H1 (cell line): Measurements from ENCODE around the gene CYP4A22. TPM values are rescaled to one million over a fixed set of nuclear protein-coding genes. Genes with fewer than 3 reads are reported as not detected.

Experiments
- ATF2 ChIP-seq: IDR thresholded peaks from 2 replicates; pipeline ENCODE4 v1.6.1; 2012; ENCODE audit warnings: low read length, inconsistent platforms
- BACH1 ChIP-seq: IDR thresholded peaks from 2 replicates; pipeline ENCODE4 v1.6.1; 2012; ENCODE audit warnings: low read length, improper control_type of control experiment
- CTCF ChIP-seq, 3 experiments: IDR thresholded peaks; 1 replicate in 2 of 3; 2 replicates in 1 of 3; pipeline versions ENCODE4 v1.5.1 to v1.6.1; 2011; ENCODE audit warnings: low read length in 3 of 3, mild to moderate bottlenecking in 3 of 3, inconsistent platforms in 2 of 3, low read depth in 1 of 3, moderate library complexity in 1 of 3; ENCODE audit not compliant: insufficient read depth in 1 of 3; ENCODE audit errors: control extremely low read depth in 1 of 3
- EZH2 ChIP-seq: fragments of 200-600 bp; sonication (generic); IDR thresholded peaks from 2 replicates; pipeline ENCODE4 v1.7.1; 2012; ENCODE audit warnings: low read depth, mild to moderate bottlenecking, moderate library complexity, low read length, inconsistent platforms; ENCODE audit not compliant: severe bottlenecking
- HDAC2 ChIP-seq, 2 experiments: fragments of 300-600 bp in 1 of 2; sonication (generic) in 1 of 2; IDR thresholded peaks; 2 replicates each; pipeline ENCODE4 v1.6.1; 2011 to 2012; ENCODE audit warnings: low read depth in 2 of 2, low read length in 2 of 2, mild to moderate bottlenecking in 2 of 2, moderate library complexity in 2 of 2, borderline replicate concordance in 1 of 2, inconsistent platforms in 1 of 2
- HDAC6 ChIP-seq: IDR thresholded peaks from one replicate; pipeline ENCODE4 v1.7.1; 2012; ENCODE audit warnings: low read depth, mild to moderate bottlenecking, inconsistent platforms, low read length, moderate library complexity
- JUN ChIP-seq: IDR thresholded peaks from 2 replicates; pipeline ENCODE4 v1.6.1; 2011; ENCODE audit warnings: low read depth, mild to moderate bottlenecking, improper control_type of control experiment, low read length
- KDM4A ChIP-seq: IDR thresholded peaks from one replicate; pipeline ENCODE4 v1.7.1; 2012; ENCODE audit warnings: low read depth, mild to moderate bottlenecking, moderate library complexity, low read length, inconsistent platforms; ENCODE audit not compliant: severe bottlenecking
- KDM5A ChIP-seq: fragments of 200-600 bp; IDR thresholded peaks from 2 replicates; pipeline ENCODE4 v1.7.1; 2012; ENCODE audit warnings: mild to moderate bottlenecking, low read length, inconsistent platforms, mixed read lengths
- NRF1 ChIP-seq: IDR thresholded peaks from 2 replicates; pipeline ENCODE4 v1.6.1; 2011; ENCODE audit warnings: mild to moderate bottlenecking, low read depth, low read length, improper control_type of control experiment
- PHF8 ChIP-seq: fragments of 200-600 bp; sonication (generic); conservative IDR thresholded peaks from 2 replicates; pipeline ENCODE4 v1.7.1; 2012; ENCODE audit warnings: low read depth, mild to moderate bottlenecking, inconsistent platforms, low read length, moderate library complexity
- POLR2AphosphoS5 ChIP-seq: IDR thresholded peaks from 2 replicates; pipeline ENCODE4 v1.6.1; 2011; ENCODE audit warnings: low read depth, low read length
- POU5F1 ChIP-seq: IDR thresholded peaks from 2 replicates; pipeline ENCODE4 v1.6.1; 2011; ENCODE audit warnings: low read depth, mild to moderate bottlenecking, low read length, moderate library complexity
- RFX5 ChIP-seq: IDR thresholded peaks from 2 replicates; pipeline ENCODE4 v1.6.1; 2011; ENCODE audit warnings: low read depth, low read length, improper control_type of control experiment, borderline replicate concordance
- RNF2 ChIP-seq: fragments of 200-900, 300-1000 bp; sonication (generic); IDR thresholded peaks from 2 replicates; pipeline ENCODE4 v1.7.1; 2016; ENCODE audit warnings: borderline replicate concordance, low read depth, mild to moderate bottlenecking, antibody characterized with exemption, low read length; ENCODE audit not compliant: poor library complexity, severe bottlenecking; ENCODE audit errors: missing control alignments
- RXRA ChIP-seq: IDR thresholded peaks from 2 replicates; pipeline ENCODE4 v1.6.1; 2011; ENCODE audit warnings: low read depth, mild to moderate bottlenecking, low read length, moderate library complexity; ENCODE audit not compliant: insufficient read depth
- SIRT6 ChIP-seq: IDR thresholded peaks from one replicate; pipeline ENCODE4 v1.7.1; 2012; ENCODE audit warnings: low read length, inconsistent platforms
- SIX5 ChIP-seq: IDR thresholded peaks from 2 replicates; pipeline ENCODE4 v1.6.1; 2011; ENCODE audit warnings: mild to moderate bottlenecking, low read depth, low read length
- SP2 ChIP-seq: IDR thresholded peaks from 2 replicates; pipeline ENCODE4 v1.6.1; 2012; ENCODE audit warnings: mild to moderate bottlenecking, low read length, inconsistent platforms
- polyA plus RNA-seq, 7 experiments: library from polyadenylated mRNA; depleted of rRNA in 3 of 7; stranded (reverse) in 5 of 7; unstranded in 2 of 7; fragments of >200 nt in 5 of 7; fragments of 200-250 nt in 2 of 7; gene quantifications; 1 replicate in 5 of 7; 2 replicates in 1 of 7; 4 replicates in 1 of 7; pipeline versions ENCODE4 v1.2.1 to v1.2.3, GENCODE V29; 2011 to 2013; ENCODE audit warnings: missing spikeins in 2 of 7, mixed read lengths in 2 of 7
- total RNA-seq: library from RNA; stranded (reverse); fragmentation: NEBNext Ultra II Directional; extraction: Animal tissue kit (Norgen Biotek cat#: 25700); gene quantifications from 2 replicates; pipeline ENCODE4 v1.2.1, GENCODE V29; 2021

CYP4A22 gene
- total and polyA plus RNA-seq, 2 of the 8 experiments (the other 6 are each of a cell fraction or from before 2014, with no cell fraction given), result not detected

GRCh38 chr1:47192458-47193384 is 55.5 kb downstream of the CYP4A22 start (continued):
- peak; percentile 89 to 99 (median 95) for TF ChIP-seq CTCF (IDR thresholded peaks at IDR 0.05; ENCODE audit: control extremely low read depth in 1 of 3, insufficient read depth in 1 of 3, low read depth in 1 of 3, low read length in 3 of 3)
- no peak for TF ChIP-seq ATF2
- no peak for TF ChIP-seq RFX5
- no peak for TF ChIP-seq KDM4A
- TF ChIP-seq RNF2, result no peak
- TF ChIP-seq PHF8, result no peak
- TF ChIP-seq POU5F1, result no peak
- TF ChIP-seq SIX5, result no peak
- no peak for TF ChIP-seq JUN
- no peak for TF ChIP-seq POLR2AphosphoS5
- no peak for TF ChIP-seq BACH1
- TF ChIP-seq EZH2, result no peak
- no peak for TF ChIP-seq KDM5A
- TF ChIP-seq RXRA, result no peak
- TF ChIP-seq NRF1, result no peak
- TF ChIP-seq HDAC2 (IDR thresholded peaks at IDR 0.05; ENCODE audit: borderline replicate concordance in 1 of 2, low read depth in 2 of 2, low read length in 2 of 2), result no peak
- TF ChIP-seq HDAC6, result no peak
- no peak for TF ChIP-seq SP2
- TF ChIP-seq SIRT6, result no peak
